Left colon (tissue), 2 donors: ENCODE data around the gene TNFRSF17. TPM values are rescaled to one million over a fixed set of nuclear protein-coding genes. Genes with fewer than 3 reads are reported as not detected.

Source experiments
- ATAC-seq: fragments of 200-7000 bp; cut with Tn5 transposase; one replicate; pipeline ENCODE4 v1.9.1; 2020; ENCODE audit warnings: mild to moderate bottlenecking, moderate library complexity
- DNase-seq, 2 donors: peaks; one replicate each; pipeline ENCODE4 v3.0.0-alpha.2; 2020
- intact Hi-C, 2 donors: fragments of 100-400 bp; cut with DNase I in 1 of 2; cut with micrococcal nuclease in 1 of 2; formaldehyde crosslinking; loops; one replicate each; pipeline versions ENCODE4 v1.11.2 to v1.14.0; 2022; cut with DNase I, micrococcal nuclease
- total RNA-seq, 2 donors: library from RNA; stranded (reverse); fragmentation: NEBNext Ultra II Directional; extraction: Animal tissue kit (Norgen Biotek cat#: 25700); gene quantifications; one replicate each; pipeline ENCODE4 v1.2.1, GENCODE V29; 2021
- donor health status: DM: no; HTN: no; CAD: no.
- donor health status: DM: yes; HTN: yes; CAD: no.

Gene TNFRSF17
- total RNA-seq, 2 donors from 2014 or later: 0.70 to 5.0 TPM

- DNase-seq (peak in 1 of 2 donors; percentile 41), ATAC-seq (no peak)
- intact Hi-C loops: no loop called here
Measured at GRCh38 chr16:11994143-11995119, 29.4 kb downstream of the TNFRSF17 start.

- ATAC-seq (no peak), DNase-seq (no peak)
- intact Hi-C loops: no loop called here
Measured at GRCh38 chr16:11996433-11997330, 31.7 kb downstream of the TNFRSF17 start.

GRCh38 chr16:12000032-12000431, 35.0 kb downstream of the TNFRSF17 start:
- no peak for ATAC-seq
- DNase-seq: no peak
- intact Hi-C loops: no loop called here

DNA sequence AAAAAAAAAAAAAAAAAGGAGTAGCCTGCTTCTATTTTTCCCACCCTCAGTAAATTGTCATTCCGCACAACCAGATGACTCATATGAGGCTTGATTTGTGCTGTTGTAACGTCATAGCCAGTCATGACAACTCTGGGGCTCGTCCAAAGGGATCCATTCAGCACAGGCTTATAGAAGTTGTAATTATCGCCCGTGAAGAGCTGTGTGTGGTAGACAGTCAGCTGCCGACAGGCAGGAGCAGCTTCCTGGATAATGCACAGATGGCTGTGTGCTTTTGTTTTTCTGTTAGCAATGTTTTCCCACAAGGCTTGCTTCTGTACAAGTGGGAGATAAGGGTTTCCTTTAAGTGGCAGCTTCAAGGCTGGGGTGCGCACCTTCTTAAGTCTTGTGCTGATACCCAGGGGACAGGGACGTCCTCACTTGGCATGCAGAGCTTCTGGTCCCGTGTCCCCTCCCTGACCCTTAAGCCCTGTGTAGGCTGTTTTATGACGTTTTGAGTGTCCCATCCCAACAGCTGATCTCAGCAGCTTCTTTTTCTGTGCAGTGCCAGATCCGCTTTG, 37.5 kb downstream of the TNFRSF17 start:
- ATAC-seq: no peak
- intact Hi-C loops: no loop called here
- no peak for DNase-seq

DNA sequence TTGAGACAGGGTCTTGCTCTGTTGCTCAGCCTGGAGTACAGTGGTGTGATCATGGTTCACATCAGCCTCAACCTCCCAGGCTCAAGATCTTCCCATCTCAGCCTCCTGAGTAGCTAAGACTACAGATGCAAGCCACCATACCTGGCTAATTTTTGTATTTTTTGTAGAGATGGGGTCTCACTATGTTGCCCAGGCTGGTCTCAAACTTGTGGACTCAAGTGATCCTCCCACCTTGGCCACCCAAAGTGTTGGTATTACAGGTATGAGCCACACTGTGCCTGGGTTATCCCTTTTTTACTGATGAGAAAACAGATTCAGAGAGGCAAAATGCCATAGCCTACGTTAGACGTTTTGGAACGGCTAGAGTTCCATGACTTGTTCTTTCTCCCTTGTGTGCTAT, 41.6 kb downstream of the TNFRSF17 start:
- intact Hi-C loops: no loop called here
- ATAC-seq: no peak
- DNase-seq: no peak

DNA sequence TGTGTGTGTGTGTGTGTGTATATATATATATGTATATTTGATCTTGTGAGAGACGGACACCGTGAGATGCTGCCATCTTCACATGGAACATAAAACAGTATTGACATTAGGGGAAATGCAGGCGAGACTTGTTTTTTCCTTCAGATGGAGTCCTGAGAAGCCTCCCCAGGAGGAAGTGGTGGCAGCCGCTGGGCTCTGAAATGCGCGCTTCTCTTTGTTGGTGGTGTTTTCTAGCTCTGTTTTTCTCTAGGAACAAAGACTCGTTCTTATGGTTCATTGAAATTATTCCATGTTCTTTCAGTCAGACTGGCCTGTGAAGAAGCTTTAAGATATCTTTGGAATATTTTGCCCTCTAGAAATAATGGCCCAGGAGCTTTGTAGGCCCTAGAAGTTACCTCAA, 44.5 kb downstream of the TNFRSF17 start:
- intact Hi-C loops: no loop called here

GRCh38 chr16:12009922-12010321, 44.9 kb downstream of the TNFRSF17 start:
- ATAC-seq (no peak), DNase-seq (no peak)
- intact Hi-C loops: no loop called here

More for the DNA sequence above, 44.5 kb downstream of the TNFRSF17 start:
- DNase-seq: no peak
- ATAC-seq: no peak

DNA sequence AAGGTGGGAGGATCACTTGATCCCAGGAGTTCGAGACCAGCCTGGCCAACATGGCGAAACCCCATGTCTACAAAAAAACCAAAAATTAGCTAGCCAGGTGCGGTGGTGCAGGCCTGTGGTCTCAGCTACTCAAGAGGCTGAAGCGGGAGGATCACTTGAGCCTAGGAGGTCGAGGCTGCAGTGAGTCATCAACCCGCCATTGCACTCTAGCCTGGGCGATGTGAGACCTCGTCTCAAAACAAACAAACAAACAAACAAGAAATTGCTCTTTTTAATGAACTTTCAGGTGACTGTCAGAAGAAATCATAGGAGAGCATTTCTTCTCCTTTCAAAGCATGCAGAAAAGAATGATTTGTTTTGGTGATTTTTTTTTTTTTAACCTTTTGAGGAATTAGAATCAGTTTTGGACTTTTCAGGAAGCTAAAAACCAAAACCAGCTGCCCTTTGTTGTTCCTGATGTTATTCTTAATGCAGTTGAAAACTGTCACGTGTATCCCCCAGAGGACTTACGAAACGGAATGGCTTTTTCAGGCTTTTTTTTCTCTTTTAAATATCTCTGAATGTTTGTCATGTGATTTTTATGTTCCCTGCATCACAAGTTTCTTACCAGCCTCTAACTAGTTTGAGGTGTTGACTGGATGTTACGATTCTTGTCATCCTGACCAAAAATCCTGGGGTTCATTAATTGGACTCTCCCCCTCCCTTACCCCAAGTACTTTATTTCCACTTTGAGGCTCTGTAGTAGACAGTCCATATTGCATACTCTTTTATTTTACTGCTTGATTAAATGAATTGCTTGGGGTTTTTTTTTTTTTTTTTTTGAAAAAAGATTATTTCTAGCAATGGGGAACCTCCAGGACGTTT, 45.6 kb downstream of the TNFRSF17 start:
- no peak for ATAC-seq
- DNase-seq: no peak
- intact Hi-C loops: no loop called here

GRCh38 chr16:12011565-12011964, 46.6 kb downstream of the TNFRSF17 start:
- intact Hi-C loops: no loop called here
- DNase-seq (no peak), ATAC-seq (no peak)

DNA sequence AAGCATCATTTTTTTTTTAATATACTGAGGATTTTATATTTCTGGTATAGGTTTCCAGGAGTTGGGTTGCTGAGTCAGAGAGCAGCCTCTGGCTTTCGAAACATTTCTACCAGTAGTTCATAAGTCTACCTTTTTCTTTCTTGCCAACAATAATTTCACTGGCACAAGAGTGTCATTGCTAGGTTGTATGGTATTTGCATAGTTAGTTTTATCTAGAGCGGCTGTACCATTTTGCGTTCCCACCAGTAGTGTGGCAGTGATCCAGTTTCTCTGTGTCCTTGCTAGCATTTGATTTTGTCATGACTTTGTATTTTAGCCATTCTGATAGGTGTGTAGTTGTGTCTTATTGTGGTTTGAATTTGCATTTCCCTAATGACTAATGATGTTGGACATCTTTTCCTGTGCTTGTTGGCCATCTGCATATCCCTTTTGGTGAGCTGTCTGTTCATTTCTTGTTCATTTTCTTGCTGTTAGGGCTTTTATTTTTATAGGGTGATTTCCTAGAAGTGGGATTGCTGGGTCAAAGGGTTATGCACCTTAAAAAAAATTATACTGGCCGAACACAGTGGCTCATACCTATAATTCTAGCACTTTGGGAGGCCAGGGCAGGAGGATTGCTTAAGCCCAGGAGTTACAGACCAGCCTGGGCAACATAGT, 51.4 kb downstream of the TNFRSF17 start:
- ATAC-seq (no peak), DNase-seq (no peak)
- intact Hi-C loops: no loop called here

GRCh38 chr16:12017558-12017957, 52.5 kb downstream of the TNFRSF17 start:
- DNase-seq: no peak
- intact Hi-C loops: no loop called here
- ATAC-seq: no peak

Other genes starting within 250 kb of the TNFRSF17 start
- 10 to 100 TPM; 67.4 TPM for gene TXNDC11, start 222.4 kb upstream of the TNFRSF17 start, total RNA-seq
- 10 to 100 TPM; 34.4 to 43.7 TPM for gene ZC3H7A, start 168.0 kb upstream of the TNFRSF17 start, total RNA-seq
- 10 to 100 TPM; 82.8 to 91.6 TPM for gene RSL1D1, start 113.7 kb upstream of the TNFRSF17 start, total RNA-seq
- 100 to 1,000 TPM; 105 to 121 TPM for gene GSPT1, start 49.3 kb upstream of the TNFRSF17 start, total RNA-seq
- 10 to 100 TPM; 13.0 to 15.1 TPM for gene NPIPB2, start 23.2 kb upstream of the TNFRSF17 start, total RNA-seq
- 10 to 100 TPM; 19.1 to 20.3 TPM for gene SNX29, start 11.5 kb downstream of the TNFRSF17 start, total RNA-seq